Measurements from ENCODE around the gene DMBX1.

Gene DMBX1

DNA sequence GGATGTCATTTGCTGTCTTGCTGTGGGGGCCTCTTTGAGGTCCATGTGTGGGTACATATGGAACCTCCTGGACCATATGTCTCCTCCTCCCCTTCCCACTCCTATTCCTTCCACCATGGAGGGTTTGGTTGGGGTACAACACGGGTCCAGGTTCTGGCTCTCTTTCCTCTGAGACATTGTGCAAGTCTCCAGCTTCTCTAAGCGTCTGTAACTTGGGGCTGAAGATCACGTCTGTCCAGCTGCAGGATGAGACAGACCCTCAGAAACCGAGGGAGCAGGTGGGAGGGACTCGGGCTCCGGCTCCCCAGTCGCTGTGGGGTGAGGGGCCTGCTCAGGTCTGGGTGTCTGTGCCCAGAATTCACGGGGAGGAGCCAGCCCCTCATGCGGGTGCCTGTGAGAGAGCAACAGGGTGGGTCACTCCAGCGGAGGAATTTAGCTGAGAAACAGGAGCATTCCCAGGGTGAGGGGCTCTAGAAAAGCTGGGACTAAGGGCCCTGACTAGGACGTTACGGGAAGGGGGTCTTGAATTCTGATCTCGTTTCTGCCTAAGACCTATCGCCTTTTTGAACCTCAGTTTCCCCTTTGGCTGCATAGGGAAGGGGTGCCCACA lies 42.0 kb upstream of the DMBX1 start:
- TF ChIP-seq, protein P1, sequence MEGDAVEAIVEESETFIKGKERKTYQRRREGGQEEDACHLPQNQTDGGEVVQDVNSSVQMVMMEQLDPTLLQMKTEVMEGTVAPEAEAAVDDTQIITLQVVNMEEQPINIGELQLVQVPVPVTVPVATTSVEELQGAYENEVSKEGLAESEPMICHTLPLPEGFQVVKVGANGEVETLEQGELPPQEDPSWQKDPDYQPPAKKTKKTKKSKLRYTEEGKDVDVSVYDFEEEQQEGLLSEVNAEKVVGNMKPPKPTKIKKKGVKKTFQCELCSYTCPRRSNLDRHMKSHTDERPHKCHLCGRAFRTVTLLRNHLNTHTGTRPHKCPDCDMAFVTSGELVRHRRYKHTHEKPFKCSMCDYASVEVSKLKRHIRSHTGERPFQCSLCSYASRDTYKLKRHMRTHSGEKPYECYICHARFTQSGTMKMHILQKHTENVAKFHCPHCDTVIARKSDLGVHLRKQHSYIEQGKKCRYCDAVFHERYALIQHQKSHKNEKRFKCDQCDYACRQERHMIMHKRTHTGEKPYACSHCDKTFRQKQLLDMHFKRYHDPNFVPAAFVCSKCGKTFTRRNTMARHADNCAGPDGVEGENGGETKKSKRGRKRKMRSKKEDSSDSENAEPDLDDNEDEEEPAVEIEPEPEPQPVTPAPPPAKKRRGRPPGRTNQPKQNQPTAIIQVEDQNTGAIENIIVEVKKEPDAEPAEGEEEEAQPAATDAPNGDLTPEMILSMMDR (conservative IDR thresholded peaks at IDR 0.05), result no peak
- TF ChIP-seq ZFX (IDR thresholded peaks at IDR 0.05), result no peak
- no peak overlapping the region for H3K27ac ChIP-seq

DNA sequence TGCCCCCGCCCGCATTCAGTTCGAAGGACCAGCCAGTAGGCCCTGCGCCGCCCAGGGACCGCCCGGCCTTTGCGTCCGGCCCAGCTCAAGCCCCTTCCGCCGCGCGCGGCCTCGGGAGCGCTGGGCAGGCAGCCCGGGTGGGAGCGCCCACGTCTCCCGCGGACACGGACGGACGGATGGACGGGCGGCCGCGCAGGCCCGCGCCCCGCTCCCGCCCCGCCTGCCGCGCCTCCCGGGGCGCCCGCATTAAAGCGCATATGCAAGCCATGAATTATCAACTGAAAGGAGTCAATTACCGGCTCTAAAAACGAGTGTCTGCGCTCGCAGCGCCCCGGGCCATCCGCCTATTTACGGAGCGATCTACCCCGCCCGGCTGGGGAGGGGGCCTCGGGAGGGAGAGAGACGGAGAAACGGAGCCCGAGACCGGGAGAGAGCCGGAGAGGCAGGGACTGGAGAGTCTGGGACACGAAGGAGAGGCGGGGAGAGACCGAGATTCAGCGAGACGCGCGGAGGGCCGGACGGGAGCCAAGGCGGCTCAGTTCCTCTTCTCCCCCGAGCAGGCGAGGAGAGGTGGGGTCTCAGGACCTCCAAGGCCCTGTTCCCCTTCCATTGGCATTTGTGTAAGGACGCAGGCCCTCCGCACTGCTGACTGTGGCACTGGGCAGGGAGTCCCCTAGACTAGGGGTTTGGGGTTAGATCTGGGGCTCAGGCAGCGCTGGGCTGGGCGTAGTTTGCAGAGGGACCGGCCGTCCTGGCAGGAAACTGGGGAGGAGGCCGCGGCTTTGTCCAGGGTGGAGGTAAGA lies 41.3 kb upstream of the DMBX1 start:
- TF ChIP-seq ZFX (IDR thresholded peaks at IDR 0.05), result no peak
- no peak overlapping the region for H3K27ac ChIP-seq

DNA sequence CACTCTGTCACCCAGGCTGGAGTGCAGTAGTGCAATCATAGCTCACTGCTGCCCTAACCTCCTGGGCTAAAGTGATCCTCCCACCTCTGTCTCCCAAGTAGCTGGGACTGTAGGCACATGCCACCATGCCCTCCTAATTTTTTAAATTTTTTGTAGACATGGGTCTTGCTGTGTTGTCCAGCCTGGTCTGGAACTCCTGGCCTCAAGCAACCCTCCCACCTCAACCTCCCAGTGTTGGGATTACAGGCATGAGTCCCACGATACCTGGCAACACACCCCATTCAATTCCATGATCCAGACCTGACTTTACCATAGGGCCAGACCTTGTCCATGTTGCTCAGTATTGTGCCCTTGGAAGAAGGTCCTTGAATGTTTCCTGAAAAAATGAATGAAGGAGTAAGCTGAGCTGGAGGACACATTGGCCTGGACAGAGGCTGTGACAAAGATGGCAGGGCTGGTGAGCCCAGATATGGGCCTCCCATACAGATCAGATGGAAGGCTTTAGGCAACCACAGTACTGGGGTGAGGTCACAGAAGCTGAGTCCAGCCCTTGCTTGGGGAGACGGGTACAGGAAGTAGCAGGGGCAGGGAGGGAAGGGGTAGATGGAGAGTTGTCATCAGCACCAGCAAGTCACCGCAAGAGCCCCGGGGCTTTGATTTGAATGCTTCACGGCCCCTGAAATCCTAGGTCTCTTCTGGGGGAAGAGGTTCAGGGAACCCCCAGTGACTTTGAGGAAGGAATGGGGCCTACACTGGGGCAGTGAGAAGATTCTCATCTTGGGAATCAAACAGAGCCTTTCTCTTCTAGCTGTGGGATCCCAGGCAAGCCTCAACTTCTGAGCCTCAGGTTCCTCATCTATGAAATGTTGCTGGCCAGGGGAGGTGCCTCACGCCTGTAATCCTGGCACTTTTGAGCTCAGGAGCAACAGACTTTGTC lies 40.1 kb upstream of the DMBX1 start:
- H3K27ac ChIP-seq, result no peak overlapping the region
- no peak for TF ChIP-seq ZFX (IDR thresholded peaks at IDR 0.05)
- TF ChIP-seq, protein P1 (conservative IDR thresholded peaks at IDR 0.05), result no peak

DNA sequence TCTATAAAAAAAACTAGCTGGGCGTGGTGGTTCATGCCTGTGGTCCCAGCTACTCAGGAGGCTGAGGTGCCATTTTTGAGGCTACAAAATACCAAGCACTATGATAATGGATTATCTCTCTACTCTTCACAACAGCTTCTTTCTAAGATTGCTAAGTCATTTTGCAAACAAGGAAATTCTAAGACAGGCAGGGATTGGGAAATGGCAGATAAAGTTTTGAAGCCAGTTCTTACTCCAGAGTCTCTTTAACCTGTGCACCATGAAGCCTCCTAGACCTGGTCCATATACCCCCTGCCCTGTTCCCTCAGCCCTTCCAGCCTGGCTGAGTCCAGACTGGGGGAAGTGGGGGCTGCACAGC lies 39.5 kb upstream of the DMBX1 start:
- no peak for TF ChIP-seq ZFX (IDR thresholded peaks at IDR 0.05)
- TF ChIP-seq, protein P1 (conservative IDR thresholded peaks at IDR 0.05), result no peak
- no peak overlapping the region for H3K27ac ChIP-seq

DNA sequence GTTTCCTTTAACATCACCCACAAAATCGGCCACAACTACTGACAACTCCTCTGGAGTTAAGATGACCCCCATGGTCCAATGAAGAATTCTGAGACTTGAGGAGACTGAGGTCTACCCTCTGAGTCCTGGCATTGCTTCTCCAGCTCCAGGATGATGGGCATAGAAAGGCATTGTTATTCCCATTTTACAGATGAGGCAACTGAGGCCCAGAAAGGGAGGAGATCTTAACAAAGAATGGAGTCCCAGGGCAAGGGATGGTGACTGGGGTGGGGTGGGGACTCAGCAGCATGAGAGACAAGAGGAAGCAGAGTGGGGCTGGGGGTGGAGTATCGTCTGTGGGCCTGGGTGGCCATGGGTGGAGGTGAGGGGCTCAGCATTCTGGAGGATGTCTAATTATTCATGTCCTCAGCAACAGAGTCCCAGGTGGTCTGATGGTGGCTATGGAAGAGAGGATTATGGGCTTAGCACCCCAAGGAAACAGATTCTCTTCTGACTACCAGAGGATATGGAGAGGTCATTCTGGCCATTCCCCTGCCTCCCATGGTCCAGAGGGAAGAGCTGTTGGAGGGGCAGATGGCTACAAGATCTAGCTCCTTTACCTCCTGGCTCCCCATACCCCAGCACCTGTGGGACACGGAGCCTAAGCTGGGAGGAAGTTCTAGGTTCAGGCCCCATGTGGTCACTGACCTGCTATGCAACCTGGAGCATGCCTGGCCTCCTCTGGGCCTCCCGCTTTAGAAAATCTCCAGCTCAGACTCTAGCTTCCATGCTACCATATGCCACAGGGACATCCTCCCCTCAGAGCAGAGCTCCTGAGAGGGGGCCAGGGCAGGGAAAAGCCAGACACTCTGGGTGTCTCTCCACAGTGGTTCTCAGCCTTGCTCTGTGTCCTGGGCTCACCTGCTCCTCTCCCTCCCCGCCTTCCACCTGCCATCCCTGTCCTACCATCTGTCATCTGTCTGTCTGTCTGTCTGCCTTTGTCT lies 37.4 kb upstream of the DMBX1 start:
- no peak overlapping the region for H3K27ac ChIP-seq
- TF ChIP-seq ZFX (IDR thresholded peaks at IDR 0.05), result no peak
- TF ChIP-seq, protein P1 (conservative IDR thresholded peaks at IDR 0.05), result no peak

DNA sequence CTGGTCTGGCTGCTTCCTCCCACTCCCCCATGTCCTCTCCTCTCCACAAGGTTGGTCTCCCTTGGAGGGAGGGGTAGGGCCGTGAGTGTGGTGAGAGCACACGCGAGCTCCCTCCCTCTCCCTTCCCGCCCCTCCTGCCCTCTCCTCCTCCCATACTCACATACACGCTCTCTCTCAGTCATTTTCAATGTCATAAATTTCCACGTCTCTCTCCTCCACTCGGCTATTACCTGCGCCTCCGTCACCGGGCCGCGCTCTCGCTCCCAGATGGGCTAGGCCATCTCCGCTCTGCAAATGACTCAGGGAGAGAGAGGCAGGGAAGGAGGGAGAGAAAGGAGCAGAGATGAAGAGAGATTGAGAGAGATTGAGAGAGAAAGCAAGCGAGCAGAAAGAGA lies 36.7 kb upstream of the DMBX1 start:
- H3K27ac ChIP-seq, result no peak overlapping the region
- TF ChIP-seq, protein P1 (conservative IDR thresholded peaks at IDR 0.05), result no peak
- no peak for TF ChIP-seq ZFX (IDR thresholded peaks at IDR 0.05)

DNA sequence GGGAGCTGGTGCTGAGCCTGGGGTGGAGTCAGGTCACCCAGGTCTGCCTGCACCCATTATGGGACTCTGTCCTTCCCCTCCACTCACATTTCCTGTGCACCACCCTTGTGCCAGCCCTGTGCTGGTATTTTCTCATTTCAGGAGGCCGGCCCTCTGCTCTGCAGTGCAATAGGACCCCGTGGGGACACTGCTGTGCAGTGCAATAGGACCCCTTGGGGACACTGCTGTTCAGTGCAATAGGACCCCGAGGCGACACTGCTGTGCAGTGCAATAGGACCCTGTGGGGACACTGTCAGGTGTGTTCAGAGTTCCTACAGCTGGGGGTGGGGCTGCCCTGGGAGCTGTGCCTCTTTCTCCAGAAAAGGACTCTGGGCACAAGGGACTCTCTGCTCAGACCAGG lies 36.2 kb upstream of the DMBX1 start:
- no peak overlapping the region for H3K27ac ChIP-seq
- TF ChIP-seq, protein P1 (conservative IDR thresholded peaks at IDR 0.05), result no peak
- TF ChIP-seq ZFX (IDR thresholded peaks at IDR 0.05), result no peak

Data from C4-2B (cell line).